Esophagus squamous epithelium (tissue), 5 donors: Measurements from ENCODE around the gene FNBP1. TPM values are rescaled to one million over a fixed set of nuclear protein-coding genes. Genes with fewer than 3 reads are reported as not detected.
A peak's percentile ranks its signal among the peaks of the same experiment; 100 is the strongest.
"Not testable (repeated sequence)": the region's sequence is repeated elsewhere in the genome, so short reads cannot be mapped to it uniquely, and the experiment has no call there.

Experiments
- DNase-seq: peaks from one replicate; lab custom pipeline; 2025; lab: John Stamatoyannopoulos, UW
- H3K27ac ChIP-seq, 4 donors: fragments of 200-600 bp; sonication (generic); one replicate each; pipeline ENCODE4 v1.5.1; 2016 to 2019; ENCODE audit warnings: mild to moderate bottlenecking in 1 of 4
- H3K27me3 ChIP-seq, 4 donors: fragments of 200-600 bp; sonication (generic); 1 replicate in 3 of 4; 2 replicates in 1 of 4; pipeline versions ENCODE4 v1.5.1 to v1.6.0; 2017 to 2021; ENCODE audit warnings: antibody characterized with exemption in 1 of 4
- H3K36me3 ChIP-seq, 3 donors: fragments of 200-600 bp; sonication (generic); one replicate each; pipeline ENCODE4 v1.5.1; 2016 to 2019
- H3K4me1 ChIP-seq, 3 donors: fragments of 200-600 bp; sonication (generic); one replicate each; pipeline ENCODE4 v1.5.1; 2017 to 2019
- H3K4me3 ChIP-seq, 4 donors: fragments of 200-600 bp; sonication (generic); 1 replicate in 3 of 4; 2 replicates in 1 of 4; pipeline ENCODE4 v1.5.1; 2016 to 2019; ENCODE audit warnings: mild to moderate bottlenecking in 2 of 4, moderate library complexity in 1 of 4
- H3K9me3 ChIP-seq, 3 donors: fragments of 200-600 bp; sonication (generic); one replicate each; pipeline ENCODE4 v1.5.1; 2016 to 2019
- POLR2A ChIP-seq, 4 donors: fragments of 450-650 bp; IDR thresholded peaks; one replicate each; pipeline ENCODE4 v1.6.1; 2017; ENCODE audit warnings: antibody characterized with exemption in 4 of 4, mild to moderate bottlenecking in 4 of 4, moderate library complexity in 3 of 4
- WGBS, 2 donors: methylation state at CpG; one replicate each; pipeline ENCODE4 v1.1.5; 2018; 5-methylcytosine and 5-hydroxymethylcytosine counted together
- intact Hi-C: fragments of 100-400 bp; cut with DNase I; formaldehyde crosslinking; loops from one replicate; pipeline ENCODE4 v1.15.0; 2022
- total RNA-seq, 4 donors: library from RNA; depleted of rRNA; stranded (reverse); fragments of >200 nt; gene quantifications; one replicate each; pipeline ENCODE4 v1.1.0, GENCODE V29; 2016
- TF ChIP-seq, protein P1 (sequence below), 6 experiments: fragments of 450-650 bp in 4 of 6; fragments of 200-600 bp in 2 of 6; sonication (generic) in 2 of 6; IDR thresholded peaks; one replicate each; pipeline ENCODE4 v1.5.1; 2016 to 2019; ENCODE audit warnings: antibody characterized with exemption in 6 of 6, mild to moderate bottlenecking in 4 of 6, moderate library complexity in 4 of 6
- donor health status: DM: yes; HTN: yes; CAD: no.

The FNBP1 gene
- total RNA-seq, 4 donors from 2014 or later, result 19.7 to 47.7 (median 26.2) TPM

- Histone ChIP-seq H3K4me3 (no peak overlapping the region), H3K36me3 (peaks cover 0 to 4% (median 0%) of the 10 kb centered on the region in 3 donors), H3K27me3 (no peaks in the 10 kb centered on the region), H3K4me1 (peaks cover 10 to 50% (median 13%) of the 10 kb centered on the region in 3 donors), H3K9me3 (no peaks in the 10 kb centered on the region), H3K27ac (no peak overlapping the region)
- DNase-seq, result no peak
- intact Hi-C loops, result no loop called here
- TF ChIP-seq, protein P1, sequence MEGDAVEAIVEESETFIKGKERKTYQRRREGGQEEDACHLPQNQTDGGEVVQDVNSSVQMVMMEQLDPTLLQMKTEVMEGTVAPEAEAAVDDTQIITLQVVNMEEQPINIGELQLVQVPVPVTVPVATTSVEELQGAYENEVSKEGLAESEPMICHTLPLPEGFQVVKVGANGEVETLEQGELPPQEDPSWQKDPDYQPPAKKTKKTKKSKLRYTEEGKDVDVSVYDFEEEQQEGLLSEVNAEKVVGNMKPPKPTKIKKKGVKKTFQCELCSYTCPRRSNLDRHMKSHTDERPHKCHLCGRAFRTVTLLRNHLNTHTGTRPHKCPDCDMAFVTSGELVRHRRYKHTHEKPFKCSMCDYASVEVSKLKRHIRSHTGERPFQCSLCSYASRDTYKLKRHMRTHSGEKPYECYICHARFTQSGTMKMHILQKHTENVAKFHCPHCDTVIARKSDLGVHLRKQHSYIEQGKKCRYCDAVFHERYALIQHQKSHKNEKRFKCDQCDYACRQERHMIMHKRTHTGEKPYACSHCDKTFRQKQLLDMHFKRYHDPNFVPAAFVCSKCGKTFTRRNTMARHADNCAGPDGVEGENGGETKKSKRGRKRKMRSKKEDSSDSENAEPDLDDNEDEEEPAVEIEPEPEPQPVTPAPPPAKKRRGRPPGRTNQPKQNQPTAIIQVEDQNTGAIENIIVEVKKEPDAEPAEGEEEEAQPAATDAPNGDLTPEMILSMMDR (IDR thresholded peaks at IDR 0.05), result no peak
- TF ChIP-seq POLR2A (IDR thresholded peaks at IDR 0.05), result no peak
- WGBS, 2 donors, result 62 to 74% methylated on average over 5 to 7 of the region's 7 CpGs
These were observed 41.8 kb downstream of the FNBP1 start for GRCh38 chr9:130001190-130001589.

DNA sequence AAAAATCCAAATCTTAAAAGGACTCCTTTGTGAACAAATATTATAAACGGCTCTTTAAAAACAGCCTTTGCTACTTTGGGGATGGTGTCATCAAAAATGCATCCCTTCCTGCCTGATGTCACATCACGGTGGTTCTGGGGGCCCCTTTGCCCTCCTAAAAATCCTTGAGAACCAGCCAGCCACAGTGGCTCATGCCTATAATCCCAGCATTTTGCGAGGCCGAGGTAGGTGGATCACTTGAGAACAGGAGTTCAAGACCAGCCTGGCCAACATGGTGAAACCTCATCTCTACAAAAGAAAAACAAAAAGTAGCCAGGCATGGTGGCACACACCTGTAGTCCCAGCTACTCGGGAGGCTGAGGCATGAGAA, 43.9 kb downstream of the FNBP1 start:
- TF ChIP-seq, protein P1 (IDR thresholded peaks at IDR 0.05), result no peak
- TF ChIP-seq POLR2A (IDR thresholded peaks at IDR 0.05), result no peak
- Histone ChIP-seq H3K27ac (peak overlapping the region in 3 of 4 donors; percentile 8 to 48 (median 40)), H3K4me1 (peaks cover 17 to 61% (median 25%) of the 10 kb centered on the region in 3 donors), H3K36me3 (peaks cover 0 to 8% (median 0%) of the 10 kb centered on the region in 3 donors), H3K27me3 (no peaks in the 10 kb centered on the region), H3K9me3 (no peaks in the 10 kb centered on the region), H3K4me3 (no peak overlapping the region)
- no peak for DNase-seq
- intact Hi-C loops, result no loop called here
- WGBS, 2 donors, result 68 to 70% methylated on average over 5 of the region's 5 CpGs

DNA sequence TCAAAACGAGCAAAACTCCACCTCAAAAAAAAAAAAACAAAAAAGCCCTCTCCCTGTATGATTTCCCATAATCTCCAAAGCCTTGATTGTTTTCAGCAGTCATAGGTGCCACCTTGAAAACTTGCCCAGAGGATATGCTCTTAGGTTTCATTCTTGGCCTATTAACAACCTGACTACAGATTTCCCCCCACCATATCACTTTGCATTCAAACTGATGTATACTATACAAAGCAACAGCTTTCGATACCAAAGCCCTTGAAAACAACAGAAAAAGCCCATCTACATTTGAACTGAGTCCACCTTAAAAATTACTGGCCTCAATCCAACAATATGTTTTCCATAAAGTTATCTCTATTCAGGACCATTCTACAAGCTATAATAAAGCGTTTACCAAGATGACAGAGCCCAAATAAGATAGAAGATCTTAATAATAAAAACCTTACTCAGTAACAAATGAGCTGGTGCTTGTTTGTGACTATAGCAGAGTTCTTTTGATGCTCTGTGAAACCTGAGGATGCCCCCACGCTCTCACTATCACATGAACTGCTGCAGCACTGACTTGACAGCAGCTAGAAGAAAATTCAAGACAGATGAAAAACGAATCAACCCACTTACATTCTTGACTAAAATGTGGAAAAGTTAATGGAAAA, 44.4 kb downstream of the FNBP1 start:
- no peaks in the 10 kb centered on the region for H3K9me3 ChIP-seq
- WGBS, 2 donors, result 42 to 56% methylated on average over 5 of the region's 5 CpGs
- H3K36me3 ChIP-seq, result peaks cover 0 to 13% (median 0%) of the 10 kb centered on the region in 3 donors
- DNase-seq, result no peak
- TF ChIP-seq POLR2A (IDR thresholded peaks at IDR 0.05), result no peak
- TF ChIP-seq, protein P1 (IDR thresholded peaks at IDR 0.05), result no peak
- peaks cover 17 to 59% (median 26%) of the 10 kb centered on the region in 3 donors for H3K4me1 ChIP-seq
- H3K27me3 ChIP-seq, result no peaks in the 10 kb centered on the region
- intact Hi-C loops, result no loop called here
- H3K4me3 ChIP-seq, result no peak overlapping the region
- peak overlapping the region in 3 of 4 donors; percentile 8 to 48 (median 40) for H3K27ac ChIP-seq

- peaks cover 17 to 59% (median 26%) of the 10 kb centered on the region in 3 donors for H3K4me1 ChIP-seq
- whole genome bisulfite sequencing, 2 donors, result 97 to 100% methylated on average over 3 of the region's 3 CpGs
- intact Hi-C loops, H3K9me3 ChIP-seq, DNase-seq, H3K27me3 ChIP-seq, H3K4me3 ChIP-seq, H3K27ac ChIP-seq: not testable (repeated sequence)
- H3K36me3 ChIP-seq, result peaks cover 0 to 15% (median 0%) of the 10 kb centered on the region in 3 donors
These were observed 45.3 kb downstream of the FNBP1 start for GRCh38 chr9:129997706-129998105.

- DNase-seq, result no peak
- Histone ChIP-seq H3K4me3 (no peak overlapping the region), H3K27me3 (no peaks in the 10 kb centered on the region), H3K36me3 (peaks cover 0 to 15% (median 0%) of the 10 kb centered on the region in 3 donors), H3K27ac (peak overlapping the region; percentile 45 to 89 (median 81)), H3K4me1 (peaks cover 17 to 66% (median 29%) of the 10 kb centered on the region in 3 donors), H3K9me3 (no peaks in the 10 kb centered on the region)
- WGBS, 2 donors, result 37 to 49% methylated on average over 7 of the region's 7 CpGs
- intact Hi-C loops, result no loop called here
- TF ChIP-seq POLR2A (IDR thresholded peaks at IDR 0.05), result no peak
- TF ChIP-seq, protein P1 (IDR thresholded peaks at IDR 0.05), result no peak
These were observed 46.7 kb downstream of the FNBP1 start for GRCh38 chr9:129996161-129996830.
